Measurements from ENCODE around the gene REXO1.
"Not testable (repeated sequence)": the region's sequence is repeated elsewhere in the genome, so short reads cannot be mapped to it uniquely, and the experiment has no call there.

REXO1 gene

DNA sequence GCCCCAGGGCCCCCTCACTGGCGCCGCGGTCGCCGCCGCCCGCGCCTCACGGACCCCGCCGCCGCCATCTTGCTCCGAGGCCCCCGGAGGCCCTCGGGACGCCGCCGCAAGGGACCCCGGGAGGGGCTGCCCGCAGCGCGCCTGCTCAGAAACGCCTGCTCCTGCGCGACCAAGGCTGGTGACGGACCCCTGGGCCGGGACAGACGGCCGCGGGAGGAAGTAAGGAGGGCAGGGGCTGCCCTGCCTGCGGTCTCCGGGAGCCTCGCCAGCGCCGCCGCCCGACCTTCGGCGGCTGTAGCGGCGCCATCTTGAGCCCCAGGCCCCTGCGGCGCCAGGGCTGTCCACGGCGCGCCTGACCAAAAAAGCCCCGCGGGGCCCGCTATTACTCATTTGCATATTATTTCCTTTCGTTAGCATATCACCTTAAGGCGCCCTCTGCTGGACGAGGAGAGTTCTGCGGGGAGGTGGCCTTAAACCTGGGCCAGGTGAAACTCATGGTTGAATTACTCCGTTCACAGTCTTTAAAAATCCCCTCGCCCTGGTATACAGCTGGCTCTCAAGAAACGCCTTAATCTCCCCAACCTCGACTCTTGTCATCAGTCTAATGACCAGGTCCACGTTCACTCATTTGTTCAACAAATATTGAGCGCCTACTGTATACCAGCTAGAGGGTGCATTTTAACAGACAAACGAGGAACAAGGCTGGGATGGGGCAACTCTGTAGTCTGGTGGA, at the start of gene REXO1:
Gene REXO1 (minus strand): TSS at position 85 of the 733 bp plus-strand sequence. CDS start 125 bp downstream, outside the sequence.
- peak; percentile 95 for DNase-seq

DNA sequence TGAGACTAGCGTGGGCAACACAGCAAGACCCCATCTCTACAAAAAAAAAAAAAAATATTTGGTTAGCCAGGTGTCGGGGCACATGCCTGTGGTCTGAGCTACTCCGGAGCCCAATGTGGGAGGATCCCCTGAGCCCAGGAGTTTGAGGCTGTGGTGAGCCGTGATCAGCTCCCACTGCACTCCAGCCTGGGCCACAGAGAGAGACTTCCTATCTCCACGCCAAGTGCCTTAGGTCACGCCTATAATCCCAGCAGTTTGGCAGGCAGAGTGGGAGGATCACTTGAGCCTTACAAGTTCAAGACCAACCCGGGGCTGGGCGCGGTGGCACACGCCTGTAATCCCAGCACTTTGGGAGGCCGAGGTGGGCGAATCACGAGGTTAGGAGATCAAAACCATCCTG, 48.2 kb upstream of the REXO1 start:
- DNase-seq: peak; percentile 30

GRCh38 chr19:1893791-1894190, 45.5 kb upstream of the REXO1 start:
- no peak for DNase-seq

DNA sequence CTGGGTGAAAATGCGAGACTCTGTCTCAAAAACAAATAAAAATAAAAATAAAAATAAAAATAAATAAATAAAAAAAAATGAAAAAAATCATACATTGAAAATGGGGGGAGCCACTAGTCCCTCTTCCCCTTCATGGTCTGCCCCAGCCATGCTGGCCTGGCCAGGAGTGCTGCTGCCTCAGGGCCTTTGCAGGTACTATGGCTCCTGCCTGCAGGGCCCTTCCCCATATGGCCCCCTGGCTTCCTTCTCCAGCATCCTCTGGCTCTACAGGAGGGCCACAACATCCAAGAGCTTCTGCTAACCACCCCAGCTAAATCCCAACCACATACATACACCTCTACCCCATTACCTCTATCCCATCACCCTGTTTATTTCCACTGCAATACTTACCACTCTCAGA, 41.6 kb upstream of the REXO1 start:
- no peak for DNase-seq

DNA sequence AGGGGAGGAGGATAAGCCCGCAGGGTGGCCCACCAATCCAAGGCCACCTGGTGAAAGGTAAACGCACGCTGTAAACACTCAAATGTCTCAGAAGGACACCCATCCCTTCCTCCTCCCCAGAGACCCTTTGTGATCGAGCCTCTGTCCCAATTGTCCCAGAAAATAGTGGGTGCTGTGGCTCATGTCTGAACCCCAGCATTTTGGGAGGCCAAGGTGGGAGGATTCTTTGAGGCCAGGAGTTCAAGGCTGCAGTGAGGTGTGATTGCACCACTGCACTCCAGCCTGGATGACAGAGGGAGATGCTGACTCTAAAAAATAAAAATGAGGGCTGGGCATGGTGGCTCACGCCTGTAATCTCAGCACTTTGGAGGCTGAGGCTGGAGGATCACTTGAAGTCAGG, 40.1 kb upstream of the REXO1 start:
- DNase-seq: no peak

DNA sequence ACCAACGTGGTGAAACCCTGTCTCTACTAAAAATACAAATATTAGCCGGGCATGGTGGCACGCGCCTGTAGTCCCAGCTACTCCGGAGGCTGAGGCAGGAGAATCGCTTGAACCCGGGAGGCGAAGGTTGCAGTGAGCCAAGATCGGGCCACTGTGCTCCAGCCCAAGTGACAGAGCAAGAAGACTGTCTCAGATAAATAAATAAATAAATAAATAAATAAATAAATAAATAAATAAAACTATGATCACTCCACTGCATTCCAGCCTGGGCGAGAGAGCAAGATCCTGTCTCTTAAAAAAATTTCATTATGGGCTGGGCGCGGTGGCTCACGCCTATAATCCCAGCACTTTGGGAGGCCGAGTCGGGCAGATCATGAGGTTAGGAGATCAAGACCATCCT, 38.1 kb upstream of the REXO1 start:
- not testable (repeated sequence) for DNase-seq

DNA sequence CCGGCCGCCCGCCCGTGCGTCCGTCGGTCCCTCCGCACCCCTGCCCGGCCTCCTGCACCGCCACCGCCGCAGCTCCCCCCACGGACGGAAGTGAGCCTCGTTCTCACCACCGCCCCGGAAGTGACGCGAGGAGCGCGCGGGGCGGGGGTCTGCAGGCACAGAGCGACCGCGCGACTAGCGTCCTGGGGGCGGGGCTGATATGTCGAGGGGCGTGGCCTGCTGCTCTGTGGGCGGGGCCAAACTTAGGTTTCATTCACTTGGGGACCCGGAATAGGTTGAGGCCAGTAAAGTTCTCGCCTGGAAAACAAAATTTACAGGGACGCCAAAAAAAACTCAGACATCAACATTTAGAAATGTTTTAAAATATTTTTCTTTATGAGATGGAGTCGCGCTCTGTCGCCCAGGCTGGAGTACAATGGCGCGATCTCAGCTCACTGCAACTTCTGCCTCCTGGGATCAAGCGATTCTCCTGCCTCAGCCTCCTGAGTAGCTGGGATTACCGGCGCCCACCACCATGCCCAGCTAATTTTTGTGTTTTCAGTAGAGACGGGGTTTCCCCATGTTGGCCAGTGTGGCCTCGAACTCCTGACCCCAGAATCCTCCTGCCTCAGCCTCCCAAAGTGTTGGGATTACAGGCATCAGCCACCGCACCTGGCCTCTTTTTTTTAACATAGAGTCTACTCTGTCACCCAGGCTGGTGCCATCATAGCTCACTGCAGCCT, 37.3 kb upstream of the REXO1 start, which contains the start of gene ABHD17A:
Gene ABHD17A (minus strand): TSS at position 99 of the 722 bp plus-strand sequence. CDS start 3,930 bp downstream, outside the sequence.
- peak; percentile 97 for DNase-seq

GRCh38 chr19:1884719-1885334, 36.5 kb upstream of the REXO1 start:
- DNase-seq: no peak

DNA sequence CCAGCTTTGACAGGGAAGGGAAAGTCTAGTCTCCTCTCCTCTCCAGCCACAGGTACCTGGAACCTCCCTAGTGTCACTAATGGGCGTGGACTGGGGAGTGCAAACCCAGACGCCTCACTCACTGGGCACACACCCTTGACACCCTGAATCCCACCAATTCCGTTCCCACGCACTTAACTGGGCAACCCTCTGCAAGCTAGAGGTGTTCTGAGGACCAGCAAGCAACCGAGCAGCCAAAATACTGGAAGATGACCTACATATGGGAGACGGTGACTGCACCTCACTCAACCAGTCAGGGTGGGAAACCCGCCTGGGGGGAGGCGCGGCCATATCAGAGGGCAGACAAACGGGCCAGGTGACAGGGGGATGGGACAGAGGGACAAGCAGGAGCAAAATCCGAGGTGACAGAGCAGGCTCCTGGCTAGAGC, 36.0 kb upstream of the REXO1 start:
- DNase-seq: no peak

DNA sequence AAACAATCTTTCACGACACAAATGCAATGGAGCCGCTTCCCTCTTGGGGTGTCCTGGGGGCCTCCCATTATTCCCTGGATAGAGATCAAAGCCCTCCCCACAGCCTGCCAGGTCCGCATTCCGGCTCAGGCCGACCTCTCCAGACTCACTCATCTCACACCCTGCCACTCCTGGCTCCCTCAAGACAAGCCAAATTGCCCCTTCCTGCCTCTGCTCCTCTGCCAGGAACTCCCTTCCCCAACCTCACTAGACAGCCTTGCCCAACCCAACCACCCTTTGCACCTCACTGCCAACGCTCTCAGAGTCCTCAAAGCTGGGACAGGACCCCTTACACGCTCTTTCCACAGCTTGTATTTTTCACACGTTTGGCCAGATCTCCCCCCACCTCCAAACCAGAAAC, 35.5 kb upstream of the REXO1 start:
- no peak for DNase-seq

- no peak for DNase-seq
Measured at GRCh38 chr19:1882786-1883692, 34.8 kb upstream of the REXO1 start.

DNA sequence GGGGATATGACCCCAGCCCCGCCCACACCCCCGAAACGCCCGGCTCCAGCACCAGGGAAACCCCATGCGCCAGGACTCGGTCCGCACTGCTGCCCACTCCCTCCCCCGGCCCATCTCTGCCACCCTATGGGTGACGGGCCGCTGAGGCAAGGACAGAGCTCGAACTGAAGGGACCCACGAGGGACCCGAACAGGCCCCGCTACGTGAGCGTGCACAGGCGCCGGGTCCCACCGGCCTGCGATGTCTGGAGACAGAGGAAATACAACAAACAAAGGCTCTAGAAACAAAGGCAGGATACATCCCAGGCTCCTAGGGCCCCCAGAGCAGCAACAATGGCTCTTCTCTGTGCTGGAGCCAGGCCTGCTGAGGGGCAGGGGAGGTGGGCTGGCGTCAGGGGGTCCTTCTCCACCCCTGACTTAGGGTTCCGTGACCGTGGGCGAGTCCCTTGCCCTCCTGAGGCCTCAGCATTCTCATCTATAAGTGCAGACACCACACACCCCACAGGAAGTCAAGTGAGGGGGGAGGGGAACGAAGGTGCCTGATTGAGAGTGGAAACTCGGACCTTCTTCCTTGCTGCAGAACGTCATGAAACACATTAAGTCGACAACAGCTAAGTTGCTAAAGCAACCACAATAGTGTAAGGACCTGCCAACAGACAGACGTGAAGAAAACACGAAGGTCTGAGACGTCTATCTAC, 34.0 kb upstream of the REXO1 start:
- DNase-seq: no peak

- DNase-seq: not testable (repeated sequence)
Measured at GRCh38 chr19:1881393-1882088, 33.3 kb upstream of the REXO1 start.

DNA sequence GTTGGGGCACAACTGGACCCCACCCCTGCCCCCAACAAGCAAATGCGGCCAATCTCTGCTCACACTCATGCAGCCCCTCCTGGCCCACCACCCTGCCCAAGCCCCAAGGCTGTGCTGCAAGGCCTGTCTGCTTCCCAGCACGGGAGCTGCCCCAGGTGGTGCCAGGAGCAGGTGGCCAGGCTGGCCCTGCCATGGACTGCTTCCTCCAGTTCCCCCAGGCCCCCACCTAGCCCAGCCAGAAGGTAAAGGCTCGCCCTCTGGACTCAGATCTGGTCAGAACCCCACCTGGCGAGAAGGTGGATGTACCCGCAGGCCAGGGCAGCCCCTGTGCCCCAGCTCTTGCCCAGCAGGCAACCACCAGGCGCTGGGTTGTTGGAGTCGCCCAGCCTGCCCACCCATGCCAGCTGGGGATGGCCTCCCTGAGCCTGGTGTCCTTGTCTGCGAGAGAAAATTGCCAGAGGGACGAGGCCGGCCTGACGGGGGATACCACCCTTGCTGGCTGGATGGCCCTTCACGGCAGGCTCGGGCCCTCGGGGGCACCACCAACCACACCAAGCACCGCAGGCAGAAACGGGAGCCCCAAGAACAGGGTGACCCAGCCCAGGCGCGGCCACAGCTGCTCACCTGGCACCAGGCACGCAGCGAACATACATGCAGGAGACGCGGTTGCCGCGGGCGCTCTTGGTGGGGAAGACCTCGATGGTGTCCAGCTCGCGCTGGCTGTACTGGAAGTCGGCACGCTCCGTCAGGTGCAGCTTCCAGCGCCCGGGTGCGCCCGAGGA, 32.5 kb upstream of the REXO1 start:
- DNase-seq: no peak

- not testable (repeated sequence) for DNase-seq
Measured at GRCh38 chr19:1879982-1880381, 31.7 kb upstream of the REXO1 start.

GRCh38 chr19:1878583-1878982, 30.3 kb upstream of the REXO1 start:
- not testable (repeated sequence) for DNase-seq

GRCh38 chr19:1877280-1877660, 29.0 kb upstream of the REXO1 start:
- DNase-seq: not testable (repeated sequence)

DNA sequence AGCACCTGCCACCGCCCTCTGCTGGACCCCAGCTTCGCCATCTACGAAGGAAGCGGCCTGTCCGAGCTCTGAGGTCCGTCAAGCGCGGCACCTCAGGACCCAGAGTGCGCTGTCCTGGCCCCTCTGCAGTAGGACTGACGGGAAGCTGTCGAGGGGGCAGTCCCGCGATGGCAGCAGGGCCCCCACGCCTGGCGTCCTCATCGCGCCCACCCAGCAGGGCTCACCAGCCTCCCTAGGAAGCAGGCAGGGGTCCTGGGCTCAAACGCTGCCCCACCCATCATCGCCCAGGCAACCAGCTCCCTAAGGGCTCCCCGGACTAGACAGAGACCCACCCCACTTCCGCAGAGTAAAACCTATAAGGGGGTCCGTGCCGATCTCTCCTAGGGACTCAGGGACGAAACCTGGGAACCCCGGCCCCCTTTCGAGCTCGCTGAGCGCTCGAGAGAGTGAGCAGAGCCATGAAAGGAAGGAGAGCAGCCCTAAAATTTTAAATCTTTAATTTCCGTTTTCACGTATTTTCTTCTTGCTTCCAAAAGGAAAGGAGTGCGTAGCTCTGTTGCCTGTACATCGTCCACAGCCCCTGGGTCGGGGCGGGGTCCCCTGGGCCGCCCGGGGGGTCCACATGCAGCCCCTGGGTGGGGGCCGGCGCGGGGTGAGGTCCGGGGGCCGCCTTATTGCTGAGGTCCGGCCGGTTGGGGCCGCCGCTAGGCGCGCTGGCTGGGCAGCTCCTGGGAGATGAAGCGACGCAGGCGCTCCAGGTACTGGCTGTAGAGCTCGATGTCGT, 28.4 kb upstream of the REXO1 start:
- not testable (repeated sequence) for DNase-seq

DNA sequence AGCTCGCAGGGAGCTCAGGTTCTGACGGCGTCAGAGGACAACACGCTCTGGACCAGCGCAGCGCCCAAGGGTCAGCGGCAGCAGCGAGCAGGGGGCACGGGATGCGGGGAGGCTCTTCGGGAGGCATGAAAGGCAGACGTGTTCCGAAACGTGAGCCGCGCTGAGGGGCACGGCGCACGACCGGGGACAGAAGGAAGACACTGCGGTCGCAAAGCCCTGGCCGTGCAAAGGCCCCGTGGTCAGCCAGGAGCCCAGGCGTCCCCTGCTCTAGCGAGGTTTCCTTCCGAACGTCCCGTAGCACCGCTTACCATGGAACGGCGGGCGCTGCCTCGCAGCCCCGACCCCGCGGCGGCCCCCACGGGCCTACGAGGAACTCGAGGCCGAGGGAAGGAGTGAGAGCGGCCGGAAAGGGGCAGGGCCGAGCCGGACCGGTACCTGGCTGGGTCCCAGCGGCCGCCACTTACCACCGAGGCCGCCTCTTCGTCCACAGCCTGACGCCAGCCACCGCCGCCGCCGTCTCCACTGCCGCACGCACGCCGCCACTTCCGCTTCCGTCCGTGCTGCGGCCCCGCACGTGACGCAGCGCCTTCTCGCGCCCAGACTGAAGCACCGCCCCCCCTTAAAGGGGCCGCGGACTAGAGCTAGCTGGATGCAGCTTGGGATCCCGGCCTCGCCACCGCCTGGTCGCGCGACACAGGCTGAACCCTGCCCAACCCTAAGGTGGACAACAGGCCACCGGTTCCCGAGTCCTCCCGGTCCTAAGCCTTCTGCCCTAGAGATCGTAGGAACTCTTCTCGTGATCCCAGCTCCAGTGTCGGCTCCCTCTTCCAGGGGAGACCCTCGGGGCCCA, 27.6 kb upstream of the REXO1 start:
- peak; percentile 93 for DNase-seq

All from inflammatory macrophage treated with lipopolysaccharide for 4 hours (primary cell).